GM06990 (cell line): ENCODE results near the gene ARHGAP4.

Source experiments
- DNase-seq: peaks from one replicate; pipeline ENCODE4 v3.0.0-alpha.2; 2011; ENCODE audit not compliant: insufficient read length; ENCODE audit errors: extremely low read depth
- H3K27me3 ChIP-seq: replicated peaks from 2 replicates; pipeline ENCODE4 v1.6.0; 2011; ENCODE audit warnings: low read length; ENCODE audit not compliant: control insufficient read depth, insufficient read depth
- H3K36me3 ChIP-seq: 2 replicates; pipeline ENCODE4 v1.5.1; 2011; ENCODE audit warnings: low read length; ENCODE audit not compliant: control insufficient read depth, insufficient read depth
- H3K4me3 ChIP-seq: replicated peaks from 2 replicates; pipeline ENCODE4 v1.5.1; 2011; ENCODE audit warnings: low read depth, mild to moderate bottlenecking, control low read depth, low read length
- TF ChIP-seq, protein P1 (sequence below): IDR thresholded peaks from 2 replicates; pipeline ENCODE4 v1.5.1; 2011; ENCODE audit warnings: low read length, control low read depth, mild to moderate bottlenecking, inconsistent platforms; ENCODE audit not compliant: insufficient read depth, poor library complexity, severe bottlenecking

ARHGAP4 gene

DNA sequence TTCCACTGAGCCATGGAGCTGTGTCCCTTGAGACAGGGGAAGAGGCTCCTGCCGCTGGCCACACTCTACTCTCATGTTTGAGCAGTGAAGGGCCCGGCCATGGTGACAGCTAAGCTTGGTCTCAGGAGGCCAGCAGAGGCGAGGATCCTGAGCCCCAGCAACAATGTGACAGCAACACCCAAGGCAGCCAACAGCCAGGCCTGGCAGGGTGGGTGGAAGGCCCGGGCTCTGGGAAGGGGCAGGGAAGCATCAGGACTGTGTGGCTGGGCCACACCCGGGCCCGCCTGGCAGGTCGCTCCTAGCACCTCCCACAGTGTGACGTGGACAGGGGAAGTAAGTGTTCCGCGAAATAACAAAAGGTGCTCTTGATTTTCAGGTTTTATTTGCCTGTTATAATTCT is 64.9 kb downstream of the ARHGAP4 start:
- Histone ChIP-seq H3K4me3 (no peak overlapping the region), H3K36me3 (no peaks in the 10 kb centered on the region), H3K27me3 (peaks cover 2% of the 10 kb centered on the region; the same call in 1 of the 2 replicates)
- TF ChIP-seq, protein P1, sequence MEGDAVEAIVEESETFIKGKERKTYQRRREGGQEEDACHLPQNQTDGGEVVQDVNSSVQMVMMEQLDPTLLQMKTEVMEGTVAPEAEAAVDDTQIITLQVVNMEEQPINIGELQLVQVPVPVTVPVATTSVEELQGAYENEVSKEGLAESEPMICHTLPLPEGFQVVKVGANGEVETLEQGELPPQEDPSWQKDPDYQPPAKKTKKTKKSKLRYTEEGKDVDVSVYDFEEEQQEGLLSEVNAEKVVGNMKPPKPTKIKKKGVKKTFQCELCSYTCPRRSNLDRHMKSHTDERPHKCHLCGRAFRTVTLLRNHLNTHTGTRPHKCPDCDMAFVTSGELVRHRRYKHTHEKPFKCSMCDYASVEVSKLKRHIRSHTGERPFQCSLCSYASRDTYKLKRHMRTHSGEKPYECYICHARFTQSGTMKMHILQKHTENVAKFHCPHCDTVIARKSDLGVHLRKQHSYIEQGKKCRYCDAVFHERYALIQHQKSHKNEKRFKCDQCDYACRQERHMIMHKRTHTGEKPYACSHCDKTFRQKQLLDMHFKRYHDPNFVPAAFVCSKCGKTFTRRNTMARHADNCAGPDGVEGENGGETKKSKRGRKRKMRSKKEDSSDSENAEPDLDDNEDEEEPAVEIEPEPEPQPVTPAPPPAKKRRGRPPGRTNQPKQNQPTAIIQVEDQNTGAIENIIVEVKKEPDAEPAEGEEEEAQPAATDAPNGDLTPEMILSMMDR = no peak
- DNase-seq = no peak
